Coronary artery (tissue), 2 donors: ENCODE results near the gene CRBN.
A peak's percentile ranks its signal among the peaks of the same experiment; 100 is the strongest.

Experiments used
- DNase-seq: peaks from one replicate; pipeline ENCODE4 v3.0.0-alpha.2; 2017; ENCODE audit warnings: low spot score
- H3K27ac ChIP-seq, 2 donors: fragments of 200-600 bp; sonication (generic); one replicate each; pipeline ENCODE4 v1.5.1; 2016 to 2019
- H3K4me3 ChIP-seq: fragments of 200-600 bp; sonication (generic); 2 replicates; pipeline ENCODE4 v1.5.1; 2016; ENCODE audit warnings: mild to moderate bottlenecking, moderate library complexity
- CTCF ChIP-seq: fragments of 200-600 bp; sonication (generic); IDR thresholded peaks from one replicate; pipeline ENCODE4 v1.5.1; 2019; ENCODE audit warnings: antibody characterized with exemption

Gene CRBN

GRCh38 chr3:3177861-3178497 lies 1.5 kb downstream of the CRBN start:
- DNase-seq = no peak
- no peak overlapping the region for H3K27ac ChIP-seq
- H3K4me3 ChIP-seq = peak overlapping the region; percentile 98
- no peak for TF ChIP-seq CTCF

DNA sequence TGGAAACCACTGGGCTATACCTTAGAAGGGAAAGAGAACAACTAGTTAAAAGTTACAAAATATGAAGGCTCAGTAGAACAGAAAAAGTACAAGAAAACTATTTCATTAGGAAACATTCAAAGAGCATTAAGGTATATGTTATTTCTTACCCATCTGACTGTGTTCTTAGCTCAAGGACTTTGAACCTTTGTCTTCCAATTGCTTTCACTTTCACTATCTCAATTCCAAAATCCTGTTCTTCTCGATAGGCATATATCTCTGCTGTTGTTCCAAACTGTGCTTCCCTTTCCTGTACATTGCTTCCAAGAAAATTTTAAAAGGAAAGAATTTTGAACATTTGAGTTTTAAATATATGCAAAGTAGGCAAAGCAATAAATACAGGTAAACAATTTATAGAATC lies 6.9 kb downstream of the CRBN start:
- peak overlapping the region; percentile 30 for H3K4me3 ChIP-seq
- TF ChIP-seq CTCF = no peak
- DNase-seq = no peak
- H3K27ac ChIP-seq = peak overlapping the region in 1 of 2 donors; percentile 74

GRCh38 chr3:3170998-3171397 lies 8.5 kb downstream of the CRBN start:
- no peak for DNase-seq

DNA sequence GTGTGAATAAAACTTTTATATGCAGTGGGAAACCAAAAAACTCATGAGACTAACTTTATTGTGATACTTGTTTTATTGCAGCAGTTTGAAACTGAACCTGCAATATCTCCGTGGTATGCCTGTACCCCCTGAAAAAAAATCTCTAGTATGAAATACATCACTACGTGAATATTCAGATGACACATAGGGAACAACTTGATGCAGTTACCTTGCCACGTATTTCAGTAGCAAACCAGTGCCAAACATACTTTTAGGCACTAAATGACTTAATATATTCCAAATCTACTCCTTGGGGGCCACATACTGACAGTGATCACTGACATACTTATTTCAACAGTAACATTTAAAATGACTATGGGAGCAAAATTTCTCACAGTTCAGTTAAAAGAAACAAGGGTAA lies 13.8 kb downstream of the CRBN start:
- Histone ChIP-seq H3K27ac (no peak overlapping the region), H3K4me3 (no peak overlapping the region)
- no peak for DNase-seq
- no peak for TF ChIP-seq CTCF

More at GRCh38 chr3:3170998-3171397, 8.5 kb downstream of the CRBN start:
- TF ChIP-seq CTCF = no peak
- Histone ChIP-seq H3K27ac (no peak overlapping the region), H3K4me3 (no peak overlapping the region)

GRCh38 chr3:3165241-3165640 lies 14.2 kb downstream of the CRBN start:
- H3K27ac ChIP-seq = no peak overlapping the region
- DNase-seq = no peak
- no peak for TF ChIP-seq CTCF
- H3K4me3 ChIP-seq = no peak overlapping the region

DNA sequence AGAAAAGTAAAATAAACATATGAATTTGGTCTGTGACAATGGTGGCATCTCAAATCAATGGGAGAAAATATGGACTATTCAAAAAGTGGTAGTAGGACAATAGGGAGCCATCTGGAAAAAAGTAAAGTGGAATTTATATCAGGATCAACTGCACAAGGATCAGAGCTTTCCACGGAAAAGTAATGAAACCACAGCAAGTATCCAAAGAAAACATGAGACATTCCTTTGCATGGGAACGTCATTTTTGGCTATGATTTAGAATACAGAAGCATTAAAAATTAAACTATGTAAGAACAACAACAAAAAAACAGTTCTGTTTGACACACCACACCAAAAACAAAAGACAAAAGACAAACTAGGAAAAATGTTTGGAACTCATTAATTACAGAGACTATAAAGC lies 18.7 kb downstream of the CRBN start:
- no peak for DNase-seq
- Histone ChIP-seq H3K4me3 (no peak overlapping the region), H3K27ac (peak overlapping the region; percentile 34 to 44)
- TF ChIP-seq CTCF = no peak

- no peak for DNase-seq
- Histone ChIP-seq H3K4me3 (no peak overlapping the region), H3K27ac (no peak overlapping the region)
- TF ChIP-seq CTCF = no peak
These were observed 22.0 kb downstream of the CRBN start for GRCh38 chr3:3157484-3157883.
